ENCODE data around the gene CHMP6.
"Not testable (repeated sequence)": the region's sequence is repeated elsewhere in the genome, so short reads cannot be mapped to it uniquely, and the experiment has no call there.

The CHMP6 gene

DNA sequence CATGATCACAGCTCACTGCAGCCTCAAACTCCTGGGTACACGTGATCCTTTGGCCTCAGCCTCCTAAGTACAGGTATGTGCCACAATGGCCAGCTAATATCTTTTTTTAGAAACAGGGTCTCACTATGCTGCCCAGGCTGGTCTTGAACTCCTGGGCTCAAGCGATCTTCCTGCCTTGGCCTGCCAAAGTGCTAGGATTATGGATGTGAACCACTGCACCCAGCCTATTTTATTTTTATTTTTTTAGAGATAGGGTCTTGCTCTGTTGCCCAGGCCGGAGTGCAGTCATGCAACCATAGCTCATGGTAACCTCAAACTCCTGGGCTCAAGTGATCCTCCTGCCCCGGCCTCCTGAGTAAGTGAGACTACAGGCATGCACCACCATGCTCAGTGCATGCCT, 25.7 kb downstream of the CHMP6 start:
- FAIRE-seq = not testable (repeated sequence)

DNA sequence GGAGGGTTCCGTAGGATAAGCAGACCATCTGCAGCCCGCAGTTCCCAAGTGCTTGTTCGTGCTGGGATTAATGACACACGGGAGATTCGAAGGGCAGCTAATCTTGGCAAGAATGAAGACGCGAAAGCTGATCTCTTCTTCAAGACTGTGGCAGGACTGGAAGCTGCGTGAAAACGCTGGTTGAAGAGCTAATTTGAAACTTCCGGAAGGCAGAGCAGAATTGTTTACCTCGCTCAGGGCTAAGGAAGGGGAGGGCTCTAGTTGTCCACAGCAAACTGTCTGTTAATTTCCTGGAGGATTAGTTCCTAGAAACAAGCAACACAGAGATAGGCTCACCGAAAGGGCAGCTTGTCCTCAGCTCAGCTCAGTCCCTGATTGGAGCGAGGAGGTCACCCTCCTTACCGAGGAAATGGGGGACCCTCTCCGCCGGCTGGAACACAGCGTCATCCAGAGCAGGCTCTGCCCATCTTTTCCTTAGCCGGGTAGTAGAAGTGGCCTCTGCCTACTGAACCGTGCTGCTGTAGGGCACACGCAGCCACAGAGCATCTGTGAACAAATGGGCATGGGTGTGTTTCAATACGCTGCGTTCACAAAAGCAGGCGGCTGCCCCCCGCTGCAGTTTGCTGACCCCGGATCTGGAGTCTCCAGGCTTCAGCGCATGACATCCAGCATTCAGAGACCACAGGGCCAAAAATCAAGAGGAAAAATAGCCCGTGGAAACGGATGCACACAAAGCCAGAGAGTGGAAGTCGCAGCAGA, 26.6 kb downstream of the CHMP6 start:
- FAIRE-seq = peak; percentile 27

DNA sequence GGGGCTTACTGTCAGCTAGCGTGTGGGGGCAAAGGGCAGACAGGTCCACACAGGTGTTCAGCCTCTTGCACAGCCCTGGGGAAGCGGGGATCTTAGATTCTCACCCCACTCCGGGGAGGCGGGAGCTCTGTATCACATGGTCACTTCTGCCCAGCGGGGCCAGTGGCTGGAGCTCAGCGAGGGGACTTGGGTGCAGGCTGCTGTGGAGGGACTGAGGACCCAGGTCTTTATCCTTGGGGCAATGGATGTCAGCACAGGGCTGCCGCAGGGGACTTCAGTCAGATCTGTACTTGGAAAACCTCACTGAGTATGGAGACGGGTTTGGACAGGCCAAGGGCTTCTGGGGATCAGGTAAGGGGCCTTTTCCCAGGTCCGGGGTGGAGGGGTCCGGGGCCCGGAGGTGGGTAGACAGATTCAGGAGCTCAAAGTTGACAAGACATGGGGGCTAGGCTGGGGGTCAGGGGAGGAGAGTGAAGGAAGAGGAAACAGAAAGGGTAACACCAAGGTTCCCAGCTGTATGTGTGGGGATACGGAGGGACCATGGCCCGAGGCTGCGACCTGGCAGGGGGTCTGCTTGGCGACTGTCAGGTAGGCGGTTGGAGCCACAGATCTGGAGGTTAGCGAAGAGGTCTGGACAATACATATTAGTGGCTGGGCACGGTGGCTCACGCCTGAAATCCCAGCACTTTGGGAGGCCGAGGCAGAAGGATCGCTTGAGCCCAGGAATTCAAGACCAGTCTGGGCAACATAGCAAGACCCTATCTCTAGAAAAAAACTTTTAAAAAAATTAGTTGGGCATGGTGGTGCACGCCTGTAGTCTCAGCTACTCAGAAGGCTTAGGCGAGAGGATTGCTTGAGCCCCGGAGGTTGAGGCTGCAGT, 28.2 kb downstream of the CHMP6 start:
- FAIRE-seq = no peak

DNA sequence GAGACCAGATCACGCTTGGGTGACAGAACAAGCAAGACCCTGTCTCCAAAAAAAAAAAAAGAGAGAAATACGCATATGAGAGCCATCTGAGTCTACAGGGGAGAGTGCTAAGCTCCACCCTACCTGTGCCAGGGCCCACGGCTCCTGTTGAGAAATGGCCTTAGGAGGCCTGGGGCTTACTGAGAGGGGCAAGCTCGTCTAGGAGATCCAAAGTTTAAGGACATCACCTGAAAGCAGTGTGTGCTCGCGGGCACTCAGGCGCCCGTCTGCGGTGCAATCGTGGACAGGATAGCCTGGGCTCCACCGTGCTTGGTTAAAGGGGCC, 28.8 kb downstream of the CHMP6 start:
- no peak for FAIRE-seq

DNA sequence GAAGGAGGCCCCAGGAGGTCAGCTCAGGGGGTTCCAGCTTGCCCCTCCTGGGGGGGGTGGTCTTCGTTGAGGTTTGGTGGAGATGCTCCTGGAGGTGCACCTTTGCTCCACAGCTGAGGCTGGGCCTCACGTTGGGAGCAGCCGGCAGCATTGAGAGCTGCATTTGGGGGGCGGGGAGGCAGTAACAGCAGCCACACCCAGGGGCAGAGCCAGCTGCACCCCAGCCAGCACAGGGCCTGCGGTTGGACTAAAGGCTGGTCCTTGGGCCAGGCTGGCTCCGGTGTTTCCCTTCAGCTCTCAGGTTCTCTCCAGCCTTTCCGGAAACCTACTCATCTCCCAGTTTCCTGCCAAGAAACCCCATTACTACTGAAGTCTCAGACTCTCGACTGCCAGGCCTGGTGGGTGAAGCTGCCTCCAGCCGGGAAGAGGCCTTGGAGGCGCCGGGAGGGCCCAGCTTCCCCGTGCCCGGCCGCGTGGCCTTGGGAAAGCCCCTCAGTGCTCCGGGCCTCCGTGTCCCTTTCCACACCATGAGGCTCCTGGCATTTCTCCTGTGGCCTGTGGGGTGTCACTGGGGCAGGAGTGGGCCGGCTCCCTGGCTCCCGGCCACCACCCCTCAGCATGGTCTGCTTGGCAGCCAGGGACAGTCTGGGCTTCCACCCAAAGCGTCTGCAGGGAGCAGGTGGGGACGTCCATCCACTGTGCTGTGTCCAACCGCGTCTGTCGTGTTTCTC, 29.3 kb downstream of the CHMP6 start:
- no peak for FAIRE-seq

DNA sequence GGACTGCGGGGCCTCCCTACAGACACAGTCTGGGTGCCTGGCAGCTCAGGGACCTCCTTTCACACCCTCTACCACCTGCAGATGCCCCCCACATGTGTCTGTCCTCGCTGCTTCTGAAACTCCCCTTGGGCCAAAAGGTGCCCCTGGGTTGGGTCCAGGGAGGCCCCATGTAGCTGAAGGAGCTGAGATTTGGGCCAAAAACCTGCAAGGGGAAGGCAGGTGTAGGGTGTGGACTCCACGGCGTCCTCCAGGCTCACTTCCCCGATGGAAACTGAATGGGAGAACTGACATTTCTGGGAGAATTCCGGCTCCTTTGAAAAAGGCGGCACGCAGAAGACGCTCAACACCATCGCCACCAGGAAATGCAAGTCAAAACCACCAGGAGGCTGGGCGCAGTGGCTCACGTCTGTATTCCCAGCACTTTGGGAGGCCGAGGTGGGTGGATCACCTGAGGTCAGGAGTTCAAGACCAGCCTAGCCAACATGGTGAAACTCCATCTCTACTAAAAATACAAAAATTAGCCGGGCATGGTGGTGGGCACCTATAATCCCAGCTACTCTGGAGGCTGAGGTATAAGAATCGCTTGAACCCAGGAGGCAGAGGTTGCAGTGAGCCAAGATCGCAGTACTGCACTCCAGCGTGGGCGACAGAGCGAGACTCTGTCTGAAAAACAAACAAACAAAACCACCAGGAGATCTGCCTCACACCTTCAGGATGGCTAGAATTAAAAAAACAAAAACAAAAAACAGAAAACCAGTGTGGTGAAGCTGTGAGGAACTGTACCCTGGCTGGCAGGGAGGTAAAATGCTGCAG, 30.1 kb downstream of the CHMP6 start:
- FAIRE-seq = no peak

DNA sequence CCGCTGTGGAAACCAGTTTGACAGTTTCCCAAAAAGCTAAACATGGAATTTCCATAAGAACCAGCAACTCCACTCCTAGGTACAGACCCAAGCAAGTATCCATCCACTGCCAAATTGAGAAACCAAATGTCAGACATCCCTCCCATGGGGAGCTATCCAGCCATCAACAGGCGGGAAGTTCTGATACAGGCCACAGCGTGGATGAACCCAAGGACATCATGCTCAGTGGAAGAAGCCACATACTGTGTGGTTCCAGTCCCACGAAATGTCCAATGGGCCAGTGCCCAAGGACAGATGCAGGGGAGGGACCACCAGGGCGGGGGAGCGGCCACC, 30.7 kb downstream of the CHMP6 start:
- FAIRE-seq = no peak

DNA sequence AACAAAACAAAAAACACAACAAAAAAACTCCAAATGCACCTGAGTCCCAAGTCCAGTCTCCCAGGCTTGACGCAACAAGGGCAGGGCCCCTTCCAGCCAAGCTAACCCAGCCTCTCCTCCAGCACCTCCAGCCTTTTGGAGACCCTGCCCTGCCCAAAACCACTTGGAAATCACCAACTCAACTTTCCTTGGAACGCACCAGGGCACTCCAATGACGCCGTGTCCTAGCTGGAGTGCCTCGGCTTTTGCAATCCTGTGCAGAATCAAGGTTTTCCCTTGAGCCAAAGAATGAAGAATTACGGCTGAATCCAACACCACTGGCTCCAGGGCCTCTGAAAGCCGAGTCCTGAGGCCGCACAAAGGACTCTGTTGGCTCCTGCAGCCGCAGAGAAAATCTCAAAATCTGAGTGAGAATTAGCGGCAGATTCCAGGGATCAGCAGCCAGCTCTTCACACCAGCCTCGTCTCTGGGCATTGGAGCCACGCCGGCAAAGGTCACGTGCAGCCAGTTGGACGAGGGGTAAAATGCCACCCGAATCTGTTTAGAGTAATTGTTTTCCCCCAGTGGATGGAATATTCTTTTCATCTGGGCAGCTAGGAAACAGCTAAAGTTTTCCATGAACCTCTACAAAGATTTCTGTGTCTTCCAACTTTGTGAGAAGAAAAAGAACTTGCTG, 33.6 kb downstream of the CHMP6 start:
- no peak for FAIRE-seq

DNA sequence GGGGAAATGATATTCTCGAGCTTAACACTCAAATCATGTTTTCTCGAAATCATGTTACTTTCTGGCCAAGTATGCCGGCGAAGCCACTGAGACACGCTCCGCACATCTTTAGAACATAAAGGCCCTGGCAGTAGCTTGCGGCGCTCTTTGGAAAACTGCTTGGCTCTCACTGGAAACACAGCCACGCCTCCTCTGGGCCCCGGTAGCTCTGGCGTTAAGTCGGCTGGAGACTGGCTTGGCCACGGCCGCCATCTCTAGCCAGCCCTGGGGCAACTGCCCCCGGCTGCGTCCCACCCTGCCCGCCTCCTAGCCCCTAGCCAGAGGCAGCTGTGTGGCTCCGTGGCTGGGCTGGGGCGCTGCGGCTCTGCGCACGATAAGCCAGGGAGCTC, 34.1 kb downstream of the CHMP6 start:
- no peak for FAIRE-seq

DNA sequence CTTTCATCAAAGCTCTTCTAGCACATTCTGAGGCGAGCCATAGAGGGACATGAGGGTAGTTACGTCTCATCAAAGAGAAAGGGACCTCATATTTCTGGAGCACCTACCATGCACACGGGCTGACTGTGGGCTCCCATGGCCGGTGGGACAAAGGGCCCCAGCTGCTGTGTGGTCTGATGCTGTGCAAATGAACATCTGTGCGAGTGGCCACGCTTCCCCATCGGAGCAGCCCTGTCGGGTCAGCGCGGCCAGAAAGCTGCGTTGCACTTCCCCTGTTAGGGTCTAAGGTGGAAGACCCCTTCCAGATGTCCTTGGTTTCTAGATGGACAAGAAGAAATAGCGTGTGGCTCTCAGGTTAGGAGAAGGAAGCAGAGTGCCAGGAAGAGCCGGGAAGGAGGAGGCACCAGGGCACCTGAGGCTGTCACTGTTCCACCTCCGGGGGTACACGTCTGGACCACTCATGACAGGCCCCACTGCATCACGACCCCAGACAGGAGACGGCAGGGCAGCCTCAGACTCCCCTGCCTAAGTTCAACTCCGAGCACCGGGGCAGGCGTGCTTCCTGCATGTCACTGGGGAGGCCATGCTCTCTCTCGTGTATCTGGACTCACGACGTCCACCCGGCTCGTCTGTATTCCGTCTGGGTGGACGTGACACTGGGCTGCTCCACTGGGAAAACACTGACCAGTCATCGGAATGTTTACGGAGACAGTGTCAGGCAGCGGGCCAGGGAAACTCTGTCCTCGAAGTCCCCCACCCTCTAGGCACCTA, 34.8 kb downstream of the CHMP6 start:
- no peak for FAIRE-seq

DNA sequence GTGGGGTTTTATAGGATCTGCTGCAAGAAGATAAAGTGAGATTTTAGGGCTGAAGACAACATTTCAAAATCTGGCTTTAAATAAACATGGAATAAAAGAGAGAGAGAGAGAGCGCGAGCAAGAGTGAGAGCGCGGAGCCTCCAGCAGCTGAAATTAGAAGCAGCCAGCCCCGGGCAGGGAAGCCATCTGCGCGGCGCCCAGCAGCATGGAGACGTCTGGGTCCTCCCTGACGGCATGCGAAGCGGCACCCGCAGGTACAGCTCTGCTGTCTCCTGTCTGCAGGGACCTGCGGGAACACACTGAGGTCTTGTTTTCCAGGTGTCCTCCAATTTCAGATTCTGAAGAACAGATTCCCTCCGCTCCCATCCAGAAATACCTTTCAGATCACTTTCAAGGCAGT, 35.4 kb downstream of the CHMP6 start:
- no peak for FAIRE-seq

DNA sequence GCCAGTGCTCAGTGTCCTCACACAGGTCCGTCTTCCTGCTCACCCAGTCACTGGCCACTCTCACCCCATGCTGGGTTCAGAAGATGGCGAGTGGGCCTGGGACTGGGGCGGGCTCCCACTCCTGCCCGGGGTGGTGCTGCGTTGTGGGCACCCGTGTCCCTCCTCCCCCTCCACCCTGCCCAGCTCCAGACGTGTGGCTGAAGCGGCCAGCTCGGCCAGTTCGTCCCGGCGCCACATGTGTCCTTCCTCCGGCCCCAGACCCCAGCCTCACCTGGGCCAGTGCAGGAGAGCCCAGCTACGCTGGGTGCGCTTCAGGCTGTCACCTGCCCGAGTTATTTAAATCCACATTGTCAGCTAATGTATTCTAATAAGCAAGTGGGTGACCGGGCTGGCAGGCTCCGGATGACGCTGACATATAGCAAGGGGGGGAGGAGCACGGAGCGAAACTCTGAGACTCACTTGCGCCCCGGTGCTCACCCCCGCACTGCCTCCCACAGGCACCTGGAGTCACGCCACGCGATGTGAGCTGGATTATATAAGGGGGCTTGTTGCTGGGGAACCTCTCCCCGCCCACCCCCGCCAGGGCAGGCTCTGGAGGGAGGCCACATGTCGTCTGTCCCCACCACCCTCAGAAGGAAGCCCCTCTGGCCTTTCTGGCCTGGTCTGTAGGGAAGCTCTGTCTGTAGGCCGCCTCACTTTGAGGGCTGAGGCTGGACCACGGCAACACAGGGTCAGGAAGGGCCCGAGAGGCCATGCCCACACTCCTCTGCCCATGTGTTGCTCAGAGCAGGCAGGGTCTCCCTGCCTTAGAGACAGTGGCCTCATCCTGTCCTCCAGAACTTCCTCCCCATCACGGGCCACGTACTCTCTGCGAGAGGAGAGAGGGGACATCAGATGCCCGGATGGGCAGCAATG, 36.2 kb downstream of the CHMP6 start:
- FAIRE-seq = no peak

DNA sequence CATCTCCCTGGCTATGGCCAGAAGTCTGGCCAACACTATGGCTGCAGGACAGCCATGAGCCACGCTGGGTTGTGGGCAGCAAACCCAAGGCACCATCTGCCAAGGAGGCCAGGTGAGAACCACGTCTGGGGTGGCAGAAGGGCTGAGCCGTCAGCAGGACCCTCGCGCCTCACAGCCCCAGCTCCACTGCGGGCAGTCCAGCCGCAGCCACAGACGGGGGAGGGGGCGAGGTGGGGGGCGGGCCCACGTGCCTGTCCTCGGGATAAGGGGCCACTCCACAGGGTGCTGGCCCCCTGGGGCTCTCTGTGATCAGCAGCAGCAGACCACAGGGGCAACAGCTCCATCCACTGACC, 36.8 kb downstream of the CHMP6 start:
- no peak for FAIRE-seq

DNA sequence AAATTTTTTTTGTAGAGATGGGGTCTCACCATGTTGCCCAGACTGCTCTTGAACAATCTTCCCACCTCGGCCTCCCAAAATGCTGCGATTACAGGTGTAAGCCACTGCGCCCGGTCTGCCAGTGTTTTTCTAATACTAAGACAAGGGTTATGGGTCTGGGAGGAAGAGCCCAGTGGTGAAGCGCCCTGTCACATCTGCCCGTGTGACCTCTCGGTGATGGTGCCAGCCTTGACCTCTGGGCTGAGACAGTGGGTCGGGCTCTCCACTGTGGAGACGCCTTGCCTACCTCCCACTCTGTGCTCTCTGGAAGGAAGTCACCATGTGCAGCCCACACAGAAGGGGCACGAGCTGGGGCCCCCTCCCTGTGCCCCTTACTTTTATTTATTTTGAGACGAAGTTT, 38.2 kb downstream of the CHMP6 start:
- FAIRE-seq = no peak

DNA sequence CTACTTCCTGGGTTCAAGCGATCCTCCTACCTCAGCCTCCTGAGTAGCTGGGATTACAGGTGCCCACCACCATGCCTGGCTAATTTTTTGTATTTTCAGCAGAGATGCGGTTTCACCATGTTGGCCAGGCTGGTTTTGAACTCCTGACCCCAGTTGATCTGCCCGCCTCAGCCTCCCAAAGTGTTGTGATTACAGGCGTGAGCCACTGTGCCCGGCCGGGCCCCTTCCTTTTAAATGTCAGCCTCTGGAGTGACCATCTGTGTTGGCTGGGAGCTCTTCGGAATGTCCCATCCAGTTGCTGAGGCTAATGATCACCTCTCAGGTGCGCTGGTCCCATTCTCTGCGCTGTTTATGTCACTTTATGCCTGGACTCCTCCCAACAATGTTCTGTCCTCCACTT, 38.7 kb downstream of the CHMP6 start:
- FAIRE-seq = not testable (repeated sequence)

DNA sequence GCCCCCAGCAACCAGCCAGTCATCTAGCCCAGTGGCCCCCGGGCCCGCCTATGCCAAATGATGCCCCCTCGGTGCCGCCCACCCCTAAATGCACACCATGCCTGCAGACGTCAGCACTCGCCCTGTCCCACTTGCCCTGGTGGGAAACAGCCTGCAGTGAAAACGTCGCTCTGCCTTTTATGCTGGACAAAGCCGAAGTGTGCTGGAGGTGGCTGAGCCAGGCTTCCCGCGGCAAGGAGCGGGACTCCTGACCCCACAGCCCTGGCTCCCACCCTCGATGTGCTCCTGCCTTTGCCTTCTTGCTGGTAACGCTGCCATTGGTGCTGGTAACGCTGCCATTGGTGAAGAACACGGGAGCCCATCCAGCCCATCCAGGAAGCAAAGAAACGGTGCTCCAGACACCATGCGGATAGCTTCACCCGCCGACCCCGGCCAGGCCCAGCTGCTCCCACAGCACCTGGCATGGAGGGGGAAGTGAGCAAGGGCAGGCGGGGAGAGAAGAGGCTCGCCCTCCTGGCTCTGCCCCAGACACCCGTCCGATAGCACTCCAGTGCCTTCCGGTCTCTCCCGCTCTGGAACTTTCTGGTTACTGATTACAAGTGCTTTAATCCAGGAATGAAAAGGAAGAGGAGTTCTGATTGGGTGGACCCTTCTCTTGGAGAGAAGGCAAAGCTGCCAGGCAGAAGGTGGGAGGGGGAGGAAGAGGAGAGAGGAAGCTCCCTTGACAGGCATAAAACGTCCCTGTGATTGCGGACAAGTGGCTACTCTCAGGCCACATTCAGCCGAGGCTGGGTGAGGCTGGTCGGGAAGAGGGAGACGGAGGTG, 39.3 kb downstream of the CHMP6 start:
- FAIRE-seq = no peak

DNA sequence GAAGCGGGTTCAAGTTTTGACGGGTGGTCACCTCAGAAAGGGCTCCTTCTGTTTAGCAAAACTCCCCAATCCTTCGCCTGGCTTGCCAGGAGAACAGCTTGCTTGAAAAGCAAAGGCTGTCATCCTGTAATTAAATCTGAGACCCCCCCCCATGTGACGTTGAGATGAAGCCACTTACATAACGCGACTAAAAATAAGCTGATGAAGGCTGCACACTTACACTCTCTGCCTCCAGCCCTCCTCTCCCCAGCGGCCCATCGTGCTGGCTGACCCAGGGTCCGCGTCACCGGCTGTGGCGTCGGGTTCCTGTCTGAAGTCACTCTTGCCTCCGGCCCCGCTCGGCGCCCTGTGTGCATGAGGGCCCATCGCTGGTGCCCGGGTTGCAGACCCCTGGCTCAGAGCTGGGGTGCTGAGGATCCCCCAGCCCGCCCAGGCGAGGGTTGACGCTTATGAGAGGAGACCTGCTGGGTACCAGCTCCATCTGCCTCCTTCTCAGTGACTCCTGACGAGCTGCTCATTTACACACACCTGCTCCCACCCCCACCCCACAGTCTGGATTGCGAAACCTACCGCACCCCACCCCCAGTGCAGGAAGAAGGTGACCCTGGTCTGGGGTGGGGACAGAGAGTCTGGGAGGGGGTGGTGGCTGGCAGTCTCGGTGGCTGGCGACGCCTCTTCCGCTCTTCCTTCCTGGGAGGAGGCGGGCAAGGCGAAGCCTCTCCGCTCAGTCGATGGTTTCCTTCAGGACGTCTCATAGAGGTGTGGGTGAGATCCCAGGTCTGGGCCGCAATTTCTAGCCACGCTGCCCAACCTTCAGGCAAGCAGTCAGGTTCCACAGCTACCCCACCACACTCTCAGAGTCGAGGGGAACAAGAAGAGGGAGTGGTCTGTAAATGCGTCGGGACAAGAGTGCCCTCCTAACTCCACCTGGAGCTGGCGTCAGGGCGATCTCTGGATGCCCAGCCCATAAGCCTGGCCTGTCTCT, 40.2 kb downstream of the CHMP6 start:
- no peak for FAIRE-seq
